Measurements from ENCODE around the gene ANAPC2.

Gene ANAPC2

DNA sequence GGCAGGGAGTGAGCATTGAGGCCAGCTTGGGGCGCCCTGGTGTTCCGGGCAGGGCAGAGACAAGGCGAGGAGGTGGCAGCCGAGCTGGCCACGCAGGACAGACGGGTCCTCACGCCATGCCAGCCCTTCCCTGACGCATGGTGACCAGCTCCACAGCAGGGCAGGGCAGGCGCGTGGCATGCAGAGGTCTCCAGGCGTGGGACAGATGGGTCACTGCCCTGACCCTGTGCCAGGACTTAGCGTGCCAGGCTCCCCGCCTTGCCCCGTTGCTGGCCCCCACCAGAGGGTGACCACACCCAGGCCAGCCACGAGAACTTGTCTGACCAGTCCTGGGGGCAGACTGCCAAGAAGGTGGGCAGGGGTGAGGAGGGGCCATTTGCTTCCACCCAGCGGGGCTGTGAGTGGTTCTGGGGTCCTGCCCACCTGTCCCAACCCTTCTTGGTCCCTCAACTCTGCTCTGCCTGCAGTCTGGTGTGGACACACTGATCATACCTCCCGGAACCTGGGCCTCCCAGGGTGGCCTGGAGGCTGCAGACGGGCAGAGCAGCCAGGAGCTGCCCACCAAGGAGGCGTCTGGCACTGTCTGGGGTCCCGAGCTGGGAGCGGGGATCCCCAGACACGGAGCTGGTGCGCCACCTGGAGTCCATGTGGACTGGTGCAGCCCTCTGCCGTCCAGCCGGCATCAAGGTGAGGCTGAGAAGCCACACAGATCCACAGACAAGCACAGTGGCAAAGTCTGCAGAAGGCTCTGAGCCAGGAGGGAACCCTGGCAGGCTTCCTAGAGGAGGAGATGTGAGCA, 38.9 kb upstream of the ANAPC2 start, which contains the start of gene RNF224:
Gene RNF224, plus strand, starts transcription at position 449 of the 799 bp plus-strand sequence. CDS start 834 bp downstream, outside the sequence.
- DNase-seq, result peak; percentile 64

GRCh38 chr9:137226338-137227053, 38.1 kb upstream of the ANAPC2 start:
- no peak for DNase-seq

DNA sequence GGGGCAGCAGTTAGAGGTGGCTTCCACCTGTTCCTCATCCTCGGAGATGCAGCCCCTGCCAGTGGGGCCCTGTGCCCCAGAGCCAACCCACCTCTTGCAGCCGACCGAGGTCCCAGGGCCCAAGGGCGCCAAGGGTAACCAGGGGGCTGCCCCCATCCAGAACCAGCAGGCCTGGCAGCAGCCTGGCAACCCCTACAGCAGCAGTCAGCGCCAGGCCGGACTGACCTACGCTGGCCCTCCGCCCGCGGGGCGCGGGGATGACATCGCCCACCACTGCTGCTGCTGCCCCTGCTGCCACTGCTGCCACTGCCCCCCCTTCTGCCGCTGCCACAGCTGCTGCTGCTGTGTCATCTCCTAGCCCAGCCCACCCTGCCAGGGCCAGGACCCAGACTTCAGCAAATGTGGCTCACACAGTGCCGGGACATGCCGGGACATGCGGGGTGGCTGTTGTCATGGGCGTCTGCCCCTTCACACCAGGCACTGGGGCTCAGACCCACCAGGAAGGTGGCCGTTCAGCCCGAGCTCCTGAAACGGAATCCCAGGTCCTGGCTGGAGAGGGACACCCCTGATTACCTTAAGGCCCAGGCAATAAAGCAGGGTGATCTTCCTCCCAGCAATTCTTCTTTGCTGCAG, 37.5 kb upstream of the ANAPC2 start:
- DNase-seq, result no peak

DNA sequence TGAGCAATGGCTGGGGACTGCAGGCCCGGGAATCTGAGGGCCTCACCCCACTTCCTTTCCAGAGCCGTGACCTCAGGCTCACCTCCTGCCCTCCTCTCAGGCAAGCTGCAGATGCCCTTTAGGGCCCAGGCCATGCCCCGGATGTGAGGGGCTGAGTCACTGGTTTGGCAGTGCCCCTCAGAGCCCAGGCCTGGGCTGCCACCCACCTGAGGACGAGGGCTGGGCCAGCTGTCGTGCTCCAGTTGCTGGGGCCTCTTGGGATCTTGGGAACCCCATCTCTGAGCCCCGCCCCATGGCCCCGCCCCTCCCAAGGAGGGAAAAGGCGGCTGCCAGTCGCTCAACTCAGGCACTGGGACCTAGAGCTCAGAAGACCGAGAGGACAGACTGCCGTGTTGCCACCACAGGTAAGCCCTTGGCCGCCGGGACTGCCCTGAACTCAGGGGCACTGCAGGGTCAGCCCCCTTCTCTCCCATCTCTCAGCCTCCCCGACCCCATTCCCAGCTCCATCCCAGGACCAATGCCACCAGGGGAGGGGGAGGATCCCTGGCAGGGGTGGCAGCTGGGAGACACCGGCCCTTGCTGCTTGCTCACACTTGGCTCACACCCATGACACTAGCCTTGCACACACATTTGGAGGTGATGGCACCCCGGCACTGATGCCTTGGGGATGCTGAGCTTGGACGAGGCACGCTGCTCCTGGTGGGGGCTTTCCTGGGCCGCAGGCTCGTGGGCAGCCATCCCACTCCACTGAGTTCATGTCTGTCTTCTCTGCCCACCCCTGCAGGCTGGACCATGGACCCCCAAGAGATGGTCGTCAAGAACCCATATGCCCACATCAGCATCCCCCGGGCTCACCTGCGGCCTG, 36.7 kb upstream of the ANAPC2 start, which contains the start of gene CYSRT1:
Gene CYSRT1, plus strand, starts transcription at position 345 of the 865 bp plus-strand sequence. Its CDS starts 448 bp downstream, at position 793.
- DNase-seq, result no peak

DNA sequence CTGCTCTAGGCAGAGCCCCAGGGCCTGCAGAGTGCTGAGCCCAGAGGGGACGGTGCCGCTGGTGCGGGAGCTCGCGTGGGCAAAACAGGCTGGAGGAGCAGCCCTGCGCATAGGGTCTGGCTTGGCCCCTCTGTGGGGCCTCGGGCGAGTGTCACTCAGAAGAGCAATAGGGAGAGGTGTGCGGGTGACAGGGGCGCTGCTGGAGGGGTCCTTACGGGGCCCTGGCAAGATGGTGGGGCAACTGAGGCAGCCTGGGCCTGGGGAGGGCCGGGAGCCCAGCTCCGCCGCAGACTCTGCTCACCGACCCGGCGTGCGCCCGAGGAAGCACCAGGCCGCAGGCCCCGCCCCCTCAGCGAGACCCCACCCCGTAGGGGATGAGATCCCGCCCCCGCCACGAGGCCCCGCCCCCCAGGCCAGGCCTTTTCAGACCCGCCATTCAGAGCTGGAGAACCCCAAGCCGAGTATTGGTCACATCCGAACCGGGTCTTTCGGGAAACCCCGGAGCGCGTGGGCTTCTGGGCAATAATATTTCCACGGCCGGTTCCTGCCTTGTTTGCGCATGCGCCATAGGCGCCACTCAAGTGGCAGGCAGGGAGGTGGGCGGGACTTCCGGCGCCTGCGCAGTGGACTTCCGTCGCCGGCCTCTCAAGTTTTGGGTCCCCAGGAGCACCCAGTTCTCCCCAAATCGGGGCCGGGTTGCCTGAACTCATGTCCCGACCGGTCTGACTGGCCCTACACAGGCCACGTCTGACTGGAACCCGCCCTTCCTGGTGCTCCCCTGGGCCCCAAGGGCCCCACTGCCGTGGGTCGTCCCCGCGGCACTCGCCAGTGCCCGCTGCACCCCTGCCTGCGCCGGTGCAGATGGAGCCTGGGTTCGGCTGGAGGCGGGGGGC, 35.0 kb upstream of the ANAPC2 start:
- peak; percentile 98 for DNase-seq

DNA sequence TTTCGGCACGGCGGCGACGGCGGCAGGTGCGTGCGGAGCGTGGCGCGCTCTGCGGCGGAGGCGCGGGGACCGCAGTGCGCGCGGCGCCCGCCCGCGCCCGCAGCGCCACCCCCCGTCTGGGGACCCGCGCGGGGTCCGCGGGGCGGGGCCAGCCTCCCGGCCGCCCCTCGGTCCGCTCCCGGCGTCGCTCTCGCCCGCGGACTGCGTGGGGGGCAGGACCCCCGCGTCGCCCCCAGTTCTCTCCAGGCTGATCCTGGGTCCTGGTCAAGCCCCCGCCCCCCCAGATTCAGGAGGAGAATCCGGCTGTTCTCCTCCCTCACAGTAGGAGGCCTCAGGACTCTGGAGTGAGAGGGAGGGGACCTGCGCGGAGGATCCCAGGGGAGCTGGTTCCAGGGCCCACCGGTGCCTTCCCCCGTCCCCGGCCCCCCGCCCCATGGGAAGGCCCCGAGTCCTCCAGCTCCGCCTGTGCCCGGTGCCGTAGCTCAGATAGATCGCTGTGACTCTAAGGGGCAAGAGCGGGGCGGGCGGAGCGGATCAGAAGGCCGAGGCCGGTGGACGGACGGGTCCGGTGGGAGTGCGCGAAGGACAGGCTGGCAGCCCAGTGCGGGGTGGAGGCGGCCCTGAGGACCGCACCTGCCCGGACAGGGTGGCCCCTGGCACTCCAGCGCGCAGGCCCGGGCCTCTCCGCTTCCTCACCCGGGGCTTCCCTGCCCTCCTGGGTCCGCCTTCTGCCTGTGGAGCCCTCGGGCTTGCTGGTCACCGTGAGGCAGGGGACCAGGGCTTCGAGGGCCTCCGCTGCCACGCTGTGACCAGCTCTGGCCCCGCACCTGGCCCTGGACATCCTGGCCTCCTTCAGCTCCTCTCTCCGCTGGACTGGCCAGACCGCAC, 34.1 kb upstream of the ANAPC2 start, which contains the start of gene RNF208:
Gene RNF208, minus strand, starts transcription at position 51 of the 888 bp plus-strand sequence. CDS start 1,028 bp downstream, outside the sequence.
- DNase-seq, result no peak

DNA sequence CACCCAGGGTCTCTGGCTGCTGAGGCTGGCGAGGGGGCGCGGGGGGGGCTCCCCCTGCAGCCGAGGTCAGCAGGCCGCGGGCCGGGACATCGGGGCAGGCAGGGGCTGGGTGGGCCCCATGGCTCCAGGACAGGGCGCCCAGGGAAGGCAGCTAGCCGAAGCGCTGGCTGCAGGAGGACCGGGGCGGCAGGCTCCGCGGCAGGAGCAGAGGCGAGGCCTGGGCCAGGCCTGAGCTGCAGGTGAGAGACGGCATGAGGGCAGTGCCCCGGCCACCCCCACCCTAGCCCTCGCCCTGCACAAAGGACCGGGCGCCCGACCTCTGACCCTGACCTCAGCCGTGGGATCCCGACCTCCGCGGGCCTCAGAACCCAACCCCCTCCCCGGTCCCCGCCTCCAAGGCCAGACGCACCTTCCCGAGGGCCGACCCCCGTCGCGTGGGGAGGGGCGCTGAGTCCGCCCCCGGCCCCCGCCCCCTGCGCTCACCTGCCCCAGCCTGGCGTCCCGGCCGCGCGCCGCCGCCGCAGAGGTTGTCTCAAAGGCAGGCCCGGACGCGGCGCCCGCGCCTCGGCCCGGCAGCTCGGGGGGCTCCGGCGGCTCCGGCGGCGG, 33.2 kb upstream of the ANAPC2 start:
- no peak for DNase-seq

DNA sequence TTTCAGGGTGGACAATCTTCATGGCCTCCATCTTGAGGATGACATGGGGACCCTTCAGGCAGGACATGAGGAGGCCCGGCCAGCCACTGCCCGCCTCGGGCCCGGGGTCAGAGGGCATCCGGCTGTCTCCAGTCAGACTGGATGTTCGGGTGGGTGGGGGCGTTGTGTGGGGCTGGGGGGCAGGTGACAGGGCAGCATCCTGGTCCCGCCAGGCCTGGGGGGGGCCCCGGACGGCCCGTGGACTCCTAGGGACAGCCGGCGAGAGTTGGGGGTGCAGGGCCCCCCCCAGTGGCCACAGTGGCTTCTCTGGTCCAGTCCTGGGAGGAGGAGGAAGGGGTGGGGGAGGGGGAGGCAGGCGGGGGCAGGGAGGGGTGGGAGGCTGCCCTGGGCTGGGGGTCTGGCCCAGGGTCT, 32.7 kb upstream of the ANAPC2 start:
- no peak for DNase-seq

GRCh38 chr9:137220317-137221094, 32.1 kb upstream of the ANAPC2 start:
- no peak for DNase-seq

GRCh38 chr9:137219757-137220316, 31.5 kb upstream of the ANAPC2 start:
- no peak for DNase-seq

DNA sequence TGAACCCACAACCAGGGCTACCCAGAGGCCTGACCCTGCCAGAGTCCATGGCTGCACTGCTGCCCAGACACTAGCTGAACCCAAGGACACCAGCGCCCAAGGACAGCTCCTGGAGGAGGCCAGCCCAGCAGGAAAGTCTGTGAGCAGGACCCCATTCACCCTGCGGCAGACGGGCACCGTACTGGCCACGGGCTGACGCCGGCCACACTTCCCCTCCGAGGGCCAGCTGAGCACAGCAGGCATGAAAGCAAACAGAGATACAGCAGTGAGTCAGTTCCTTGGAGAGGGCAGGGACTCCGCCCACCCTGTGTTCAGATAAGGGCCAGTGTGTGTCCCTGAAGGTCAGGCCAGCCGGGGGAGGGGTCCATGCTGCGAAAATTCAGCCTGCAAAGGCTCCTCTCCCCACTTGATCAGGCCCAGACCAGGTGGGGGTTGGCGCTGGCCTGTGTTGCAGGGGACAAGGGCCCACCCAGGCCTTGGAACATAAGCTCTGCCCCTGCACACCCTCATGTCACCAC, 30.5 kb upstream of the ANAPC2 start:
- DNase-seq, result no peak

- no peak for DNase-seq
These were observed 29.9 kb upstream of the ANAPC2 start for GRCh38 chr9:137218212-137218753.

DNA sequence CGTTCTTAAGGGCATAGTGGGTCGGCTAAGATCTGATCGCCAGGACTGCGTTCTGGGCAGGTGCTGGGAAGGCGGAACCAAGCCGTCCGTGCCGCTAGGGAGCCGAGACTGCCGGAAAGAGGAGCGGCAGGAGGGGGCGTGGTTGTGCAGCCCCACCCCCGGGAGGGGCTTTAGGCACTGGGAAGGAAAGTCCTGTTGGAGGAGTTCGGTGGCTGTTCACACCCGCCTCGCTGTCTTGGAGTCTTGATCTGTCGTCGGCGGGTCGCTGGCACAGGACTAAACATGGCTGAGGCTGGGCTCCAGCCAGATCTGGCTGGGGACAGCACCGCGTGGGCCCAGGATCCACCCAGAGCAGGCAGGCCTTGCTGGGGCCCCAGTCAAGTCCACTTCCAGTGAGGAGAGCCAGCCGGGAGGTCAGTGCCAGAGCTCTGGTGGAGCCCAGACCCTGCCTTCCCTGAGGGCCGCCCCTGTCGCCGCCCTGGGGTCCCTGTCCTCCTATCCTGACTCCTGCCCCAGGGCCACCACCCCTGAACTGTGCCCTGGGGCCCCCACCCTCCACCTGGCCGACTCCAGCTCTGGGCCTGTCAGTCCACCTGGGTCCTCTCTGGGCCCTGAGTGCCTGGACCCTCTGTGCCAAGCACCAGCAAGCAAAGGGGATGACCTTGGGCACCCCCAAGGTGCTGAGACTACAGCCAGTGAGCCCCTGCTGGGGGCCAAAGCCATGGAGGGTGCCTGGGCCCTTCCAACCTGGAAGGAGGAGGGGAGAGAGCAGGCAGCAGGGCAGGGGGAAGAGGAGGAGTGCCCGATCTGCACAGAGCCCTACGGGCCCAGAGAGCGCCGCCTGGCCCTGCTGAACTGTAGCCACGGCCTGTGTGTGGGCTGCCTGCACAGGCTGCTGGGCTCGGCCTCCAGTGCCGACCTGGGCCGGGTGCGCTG, 29.2 kb upstream of the ANAPC2 start:
- DNase-seq, result no peak

DNA sequence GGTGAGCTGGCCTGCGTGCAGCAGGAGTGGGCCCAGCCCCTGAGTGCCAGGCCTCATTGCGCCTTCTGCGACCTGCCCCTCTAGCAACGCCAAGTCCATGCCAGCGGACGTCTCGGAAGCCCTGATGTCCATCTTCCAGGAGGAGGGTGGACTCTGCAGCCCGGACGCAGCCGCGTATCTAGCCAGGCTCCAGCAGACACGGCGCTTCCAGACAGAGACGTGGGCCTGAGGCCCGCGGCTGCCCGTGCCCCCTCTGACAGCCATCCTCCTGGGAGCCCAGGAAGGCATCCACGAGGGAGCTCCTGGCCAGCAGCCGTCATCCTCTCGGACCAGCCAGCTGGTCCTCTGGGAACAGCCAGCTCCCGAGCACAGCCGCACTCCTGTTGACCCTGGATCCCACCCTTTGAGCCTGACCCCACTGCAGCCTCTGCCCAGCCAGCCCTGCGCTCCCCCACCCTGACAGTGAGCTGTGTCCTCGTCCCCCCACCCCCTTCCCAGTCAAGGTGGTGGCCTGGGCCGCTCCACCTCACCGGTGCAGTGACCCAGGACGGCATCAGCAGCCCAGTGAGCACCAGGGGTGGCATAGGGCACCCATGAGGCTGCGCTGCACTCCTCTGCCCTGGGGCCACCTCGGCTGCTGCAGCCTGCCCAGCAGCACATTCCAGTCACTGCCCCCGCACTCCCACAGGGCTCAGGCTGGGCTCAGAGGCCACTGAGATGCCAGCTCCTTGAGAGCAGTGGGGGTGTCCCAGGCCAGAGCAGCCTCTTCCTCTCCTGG, 28.0 kb upstream of the ANAPC2 start:
- no peak for DNase-seq

DNA sequence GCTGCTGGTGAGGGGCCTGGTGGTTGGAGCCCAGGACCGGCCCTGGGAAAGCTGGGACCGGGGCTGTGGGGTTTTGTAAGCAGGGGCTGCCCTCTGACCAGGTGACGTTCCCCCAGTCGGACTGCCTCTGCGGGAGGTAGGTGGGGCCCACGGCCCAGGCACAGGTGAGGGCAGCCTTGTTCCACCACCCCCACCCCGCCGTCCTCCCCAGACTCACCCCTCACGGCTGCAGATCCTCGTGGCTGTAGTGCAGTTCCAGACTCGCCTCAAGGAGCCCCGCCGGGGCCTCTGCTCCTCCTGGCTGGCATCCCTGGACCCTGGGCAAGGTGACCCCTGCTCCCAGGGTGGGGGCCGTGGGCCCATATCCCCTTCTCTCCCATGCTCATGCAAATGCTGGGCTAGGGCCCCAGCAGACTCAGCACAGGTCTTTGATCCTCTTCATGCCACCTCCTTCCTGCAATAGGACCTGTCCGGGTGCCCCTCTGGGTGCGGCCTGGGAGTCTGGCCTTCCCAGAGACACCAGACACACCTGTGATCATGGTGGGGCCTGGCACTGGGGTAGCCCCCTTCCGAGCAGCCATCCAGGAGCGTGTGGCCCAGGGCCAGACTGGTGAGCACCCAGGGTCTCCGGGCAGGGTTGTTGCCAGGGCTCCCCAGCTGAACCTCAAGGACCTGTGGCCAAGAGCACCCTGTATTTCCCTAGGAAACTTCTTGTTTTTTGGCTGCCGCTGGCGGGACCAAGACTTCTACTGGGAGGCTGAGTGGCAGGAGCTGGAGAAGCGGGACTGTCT, 27.0 kb upstream of the ANAPC2 start:
- no peak for DNase-seq

Measured in fibroblast of skin of right biceps (primary cell).